Endothelial cell of umbilical vein (primary cell): Measurements from ENCODE around the gene GATAD2A. TPM values are rescaled to one million over a fixed set of nuclear protein-coding genes. Genes with fewer than 3 reads are reported as not detected.

Source experiments
- BruUV-seq: library from RNA; stranded (reverse); fragments of 400-500 nt; replicated peaks from 2 replicates; lab custom pipeline; 2021; lab: Mats Ljungman, UMichigan
- CTCF ChIA-PET: fragments of 300-600, 350-600 bp; sonication (Branson Sonifier 250); formaldehyde crosslinking; loops from one replicate; lab custom pipeline; 2021; ENCODE audit warnings: antibody characterized with exemption, inconsistent platforms; lab: Charles Lee
- POLR2A ChIA-PET: fragments of 300-600, 350-600 bp; sonication (Branson Sonifier 250); formaldehyde crosslinking; loops from one replicate; lab custom pipeline; 2021; ENCODE audit warnings: antibody characterized with exemption, inconsistent platforms; lab: Charles Lee
- DNase-seq: peaks from one replicate; pipeline ENCODE4 v3.0.0-alpha.2; 2011; ENCODE audit warnings: low read depth, low spot score
- FAIRE-seq: peaks from 2 replicates; lab custom pipeline; 2011; peaks lifted over from hg19 to GRCh38; lab: Jason Lieb, UNC
- H2AFZ ChIP-seq: 2 replicates; pipeline ENCODE4 v1.6.0; 2012; ENCODE audit warnings: low read depth, low read length, control low read depth, inconsistent platforms
- H3K27ac ChIP-seq: 2 replicates; pipeline ENCODE4 v1.5.1; 2011; ENCODE audit warnings: low read depth, mild to moderate bottlenecking, control low read depth, low read length, moderate library complexity; ENCODE audit not compliant: insufficient read depth
- H3K27me3 ChIP-seq, 2 experiments: 2 replicates each; pipeline versions ENCODE4 v1.6.0 to v1.6.1; 2011; ENCODE audit warnings: low read length in 2 of 2, mixed read lengths in 1 of 2; ENCODE audit not compliant: control insufficient read depth in 2 of 2, insufficient read depth in 2 of 2
- H3K36me3 ChIP-seq, 2 experiments: 2 replicates in 1 of 2; 3 replicates in 1 of 2; pipeline ENCODE4 v1.5.1; 2011; ENCODE audit warnings: low read length in 2 of 2, mild to moderate bottlenecking in 1 of 2, moderate library complexity in 1 of 2; ENCODE audit not compliant: control insufficient read depth in 2 of 2, insufficient read depth in 2 of 2; ENCODE audit errors: extremely low read depth in 1 of 2
- H3K4me1 ChIP-seq: 3 replicates; pipeline ENCODE4 v1.5.1; 2011; ENCODE audit warnings: mild to moderate bottlenecking, low read length; ENCODE audit not compliant: control insufficient read depth, insufficient read depth; ENCODE audit errors: extremely low read depth
- H3K4me2 ChIP-seq: 2 replicates; pipeline ENCODE4 v1.6.1; 2011; ENCODE audit warnings: low read length, control low read depth, mixed read lengths; ENCODE audit not compliant: insufficient read depth
- H3K4me3 ChIP-seq, 3 experiments: fragments of 200-600 bp in 1 of 3; sonication (generic), shearing (Covaris generic) in 1 of 3; replicated peaks in 1 of 3; 2 replicates each; pipeline ENCODE4 v1.5.1; 2011 to 2016; ENCODE audit warnings: control low read depth in 3 of 3, low read length in 3 of 3, mild to moderate bottlenecking in 2 of 3, inconsistent platforms in 1 of 3, low read depth in 1 of 3, moderate library complexity in 1 of 3; ENCODE audit not compliant: insufficient read depth in 1 of 3
- H3K79me2 ChIP-seq: 2 replicates; pipeline ENCODE4 v1.6.0; 2012; ENCODE audit warnings: low read length, inconsistent platforms; ENCODE audit not compliant: control insufficient read depth, insufficient read depth
- H3K9ac ChIP-seq: replicated peaks from 2 replicates; pipeline ENCODE3; 2011; ENCODE audit warnings: low read length, control low read depth; ENCODE audit not compliant: insufficient read depth; ENCODE audit errors: extremely low read depth
- H3K9me1 ChIP-seq: replicated peaks from 3 replicates; pipeline ENCODE4 v1.6.0; 2011; ENCODE audit warnings: mild to moderate bottlenecking, low read length; ENCODE audit not compliant: control insufficient read depth, insufficient read depth; ENCODE audit errors: extremely low read depth
- H3K9me3 ChIP-seq: replicated peaks from 2 replicates; pipeline ENCODE4 v1.5.1; 2012; ENCODE audit warnings: low read length, inconsistent platforms; ENCODE audit not compliant: control insufficient read depth, insufficient read depth
- H4K20me1 ChIP-seq: replicated peaks from 2 replicates; pipeline ENCODE3; 2011; ENCODE audit warnings: mild to moderate bottlenecking, low read length; ENCODE audit not compliant: control insufficient read depth, insufficient read depth; ENCODE audit errors: extremely low read depth
- CTCF ChIP-seq, 2 donors: IDR thresholded peaks; 1 replicate in 1 of 2; 2 replicates in 1 of 2; pipeline ENCODE4 v1.5.1; 2011; ENCODE audit warnings: low read length in 2 of 2, mild to moderate bottlenecking in 2 of 2, moderate library complexity in 2 of 2, control low read depth in 1 of 2, inconsistent platforms in 1 of 2, low read depth in 1 of 2; ENCODE audit not compliant: insufficient read depth in 1 of 2; ENCODE audit errors: extremely low read depth in 1 of 2
- EZH2 ChIP-seq: IDR thresholded peaks from 2 replicates; pipeline ENCODE4 v1.6.1; 2012; ENCODE audit warnings: borderline replicate concordance, low read depth, mild to moderate bottlenecking, moderate library complexity, low read length, inconsistent platforms; ENCODE audit not compliant: severe bottlenecking
- FOS ChIP-seq: IDR thresholded peaks from 2 replicates; pipeline ENCODE4 v1.6.1; 2011; ENCODE audit warnings: mild to moderate bottlenecking, low read length, moderate library complexity, borderline replicate concordance; ENCODE audit not compliant: insufficient read depth
- GATA2 ChIP-seq: IDR thresholded peaks from 2 replicates; pipeline ENCODE4 v1.7.0; 2011; ENCODE audit warnings: low read depth, mild to moderate bottlenecking, moderate library complexity, mixed read lengths, low read length; ENCODE audit not compliant: insufficient read length, insufficient read depth
- MAX ChIP-seq: IDR thresholded peaks from 2 replicates; pipeline ENCODE4 v1.6.1; 2011; ENCODE audit not compliant: insufficient read depth, insufficient read length
- MYC ChIP-seq: IDR thresholded peaks from one replicate; pipeline ENCODE4 v1.6.1; 2011; ENCODE audit warnings: mild to moderate bottlenecking, low read depth, low read length
- POLR2A ChIP-seq: IDR thresholded peaks from 2 replicates; pipeline ENCODE4 v1.6.1; 2012; ENCODE audit warnings: low read depth, mild to moderate bottlenecking, control low read depth, low read length
- POLR2AphosphoS5 ChIP-seq: IDR thresholded peaks from 2 replicates; pipeline ENCODE4 v1.6.1; 2012; ENCODE audit warnings: low read depth, mild to moderate bottlenecking, control low read depth, low read length, moderate library complexity; ENCODE audit not compliant: insufficient read depth
- dilution Hi-C: fragments of 300-500 bp; cut with MboI; formaldehyde crosslinking; loops from one replicate; pipeline ENCODE4 v1.15.0; 2019; ENCODE audit warnings: low sequenced_read_pairs; ENCODE audit not compliant: extremely low pct_ligation_motif_present
- intact Hi-C: fragments of 100-400 bp; cut with micrococcal nuclease; formaldehyde crosslinking; loops from one replicate; pipeline ENCODE4 v1.10.0; 2022
- polyA plus RNA-seq, 4 experiments: library from polyadenylated mRNA; depleted of rRNA in 3 of 4; stranded (reverse) in 3 of 4; unstranded in 1 of 4; fragments of >200 nt; gene quantifications; 2 replicates each; pipeline versions ENCODE4 v1.2.1 to v1.2.3, GENCODE V29; 2011 to 2012; ENCODE audit warnings: missing spikeins in 1 of 4
- total RNA-seq: library from RNA; stranded (reverse); gene quantifications from 2 replicates; pipeline ENCODE4 v1.2.3, GENCODE V29; 2021

The GATAD2A gene
- total and polyA plus RNA-seq, 2 donors (not counting 3 experiments of a cell fraction or from before 2014, with no cell fraction given): 27.3 to 134 TPM

- peaks cover 0 to 14% of the 10 kb centered on the region in 2 experiments for H3K36me3 ChIP-seq
- POLR2A ChIA-PET: no interaction called here
- intact Hi-C loops (loop anchor here (1.0 kb wide), 1 partner anchor 129 kb away; no protein-coding TSS in a partner anchor), dilution Hi-C loops (no loop called here)
- no peak for TF ChIP-seq GATA2
- TF ChIP-seq POLR2A: no peak
- TF ChIP-seq FOS: no peak
- no peak for TF ChIP-seq EZH2
- TF ChIP-seq MYC: peak; percentile 70
- no peak for TF ChIP-seq POLR2AphosphoS5
- TF ChIP-seq MAX: peak; percentile 96
- peak; percentile 76 to 77 for TF ChIP-seq CTCF (IDR thresholded peaks at IDR 0.05; ENCODE audit: extremely low read depth in 1 of 2, insufficient read depth in 1 of 2, low read depth in 1 of 2, low read length in 2 of 2)
- no peaks in the 10 kb centered on the region for H3K9me1 ChIP-seq
- H3K4me3 ChIP-seq: no peak overlapping the region
- no TSS peak for BruUV-seq
- H3K9me3 ChIP-seq: no peaks in the 10 kb centered on the region
- H2AFZ ChIP-seq: peak overlapping the region; percentile 85
- H3K4me2 ChIP-seq: no peak overlapping the region
- H3K27ac ChIP-seq: no peak overlapping the region
- H3K27me3 ChIP-seq: no peaks in the 10 kb centered on the region
- CTCF ChIA-PET: interaction anchor here (2.9 to 7.6 kb wide), 2 partner anchors 45 to 128 kb away, joined by 12 to 127 read pairs; partner anchors contain the start of gene GATAD2A
- no peaks in the 10 kb centered on the region for H4K20me1 ChIP-seq
- H3K4me1 ChIP-seq: peaks cover 8% of the 10 kb centered on the region
- peak; percentile 85 for DNase-seq
- peak; percentile 98 for FAIRE-seq
- H3K9ac ChIP-seq: no peak overlapping the region
- no peaks in the 10 kb centered on the region for H3K79me2 ChIP-seq
Measured at GRCh38 chr19:19361075-19361594, 44.3 kb upstream of the GATAD2A start.
